IMR-90 (cell line): Measurements from ENCODE around the gene KLF1. TPM values are rescaled to one million over a fixed set of nuclear protein-coding genes. Genes with fewer than 3 reads are reported as not detected.
A peak's percentile ranks its signal among the peaks of the same experiment; 100 is the strongest.
"Not testable (repeated sequence)": the region's sequence is repeated elsewhere in the genome, so short reads cannot be mapped to it uniquely, and the experiment has no call there.

Experiments used
- ATAC-seq: fragments of 200-7000 bp; cut with Tn5 transposase; 2 replicates; pipeline ENCODE4 v1.9.1; 2020; ENCODE audit warnings: low read depth, mild to moderate bottlenecking, moderate library complexity
- BruUV-seq: library from RNA; stranded (reverse); fragments of 400-500 nt; replicated peaks from 2 replicates; lab custom pipeline; 2021; lab: Mats Ljungman, UMichigan
- CTCF ChIA-PET: fragments of 300-600 bp; formaldehyde crosslinking; extraction: SDS; loops from one replicate; lab custom pipeline; 2021; ENCODE audit warnings: antibody characterized with exemption; lab: Yijun Ruan, JAX
- POLR2A ChIA-PET: fragments of 300-600 bp; sonication (Branson Sonifier 250); formaldehyde crosslinking; loops from one replicate; lab custom pipeline; 2022; ENCODE audit warnings: antibody characterized with exemption; ENCODE audit not compliant: unreplicated experiment; lab: Charles Lee
- DNase-seq: peaks from one replicate; pipeline ENCODE4 v3.0.0; 2013
- H2AFZ ChIP-seq: replicated peaks from 2 replicates; pipeline ENCODE3; 2013; ENCODE audit warnings: low read length, mild to moderate bottlenecking; ENCODE audit not compliant: poor library complexity
- H2AK5ac ChIP-seq: 2 replicates; pipeline ENCODE4 v1.6.1; 2013; ENCODE audit warnings: low read depth, low read length, inconsistent platforms
- H2AK9ac ChIP-seq: replicated peaks from 2 replicates; pipeline ENCODE3; 2013; ENCODE audit warnings: mild to moderate bottlenecking, low read depth, low read length, moderate library complexity; ENCODE audit not compliant: poor library complexity
- H2BK120ac ChIP-seq: 2 replicates; pipeline ENCODE4 v1.6.1; 2013; ENCODE audit warnings: low read depth, low read length, inconsistent platforms
- H2BK15ac ChIP-seq: 3 replicates; pipeline ENCODE4 v1.6.1; 2013; ENCODE audit warnings: low read depth, low read length, inconsistent platforms
- H2BK20ac ChIP-seq: 2 replicates; pipeline ENCODE4 v1.6.1; 2013; ENCODE audit warnings: low read depth, mild to moderate bottlenecking, inconsistent platforms, low read length, moderate library complexity
- H2BK5ac ChIP-seq: 2 replicates; pipeline ENCODE4 v1.6.1; 2013; ENCODE audit warnings: mild to moderate bottlenecking, low read depth, low read length, inconsistent platforms; ENCODE audit not compliant: poor library complexity, severe bottlenecking
- H3K14ac ChIP-seq: replicated peaks from 2 replicates; pipeline ENCODE4 v1.6.1; 2013; ENCODE audit warnings: low read depth, low read length, inconsistent platforms
- H3K18ac ChIP-seq: 2 replicates; pipeline ENCODE4 v1.6.1; 2013; ENCODE audit warnings: low read depth, low read length, control low read depth
- H3K23ac ChIP-seq: 2 replicates; pipeline ENCODE4 v1.6.1; 2013; ENCODE audit warnings: low read depth, low read length, inconsistent platforms
- H3K27ac ChIP-seq: 2 replicates; pipeline ENCODE4 v1.5.1; 2013; ENCODE audit warnings: mild to moderate bottlenecking, control low read depth, low read length; ENCODE audit not compliant: insufficient read depth
- H3K27me3 ChIP-seq: 2 replicates; pipeline ENCODE4 v1.6.1; 2013; ENCODE audit warnings: low read length; ENCODE audit not compliant: control insufficient read depth, insufficient read depth
- H3K36me3 ChIP-seq: 2 replicates; pipeline ENCODE4 v1.6.1; 2013; ENCODE audit warnings: low read length, mixed read lengths; ENCODE audit not compliant: control insufficient read depth, insufficient read depth
- H3K4ac ChIP-seq: 2 replicates; pipeline ENCODE4 v1.6.1; 2013; ENCODE audit warnings: low read depth, low read length, inconsistent platforms
- H3K4me1 ChIP-seq: 2 replicates; pipeline ENCODE4 v1.6.1; 2013; ENCODE audit warnings: low read length, mixed read lengths; ENCODE audit not compliant: control insufficient read depth, insufficient read depth
- H3K4me2 ChIP-seq: 2 replicates; pipeline ENCODE4 v1.6.1; 2013; ENCODE audit warnings: low read depth, mild to moderate bottlenecking, control low read depth, low read length, moderate library complexity
- H3K4me3 ChIP-seq: 2 replicates; pipeline ENCODE4 v1.5.1; 2013; ENCODE audit warnings: low read depth, mild to moderate bottlenecking, control low read depth, low read length, moderate library complexity; ENCODE audit not compliant: insufficient read depth
- H3K56ac ChIP-seq: 2 replicates; pipeline ENCODE4 v1.6.1; 2013; ENCODE audit warnings: low read length, inconsistent platforms; ENCODE audit not compliant: insufficient read depth; ENCODE audit errors: extremely low read depth
- H3K79me1 ChIP-seq, 2 experiments: 2 replicates each; pipeline ENCODE4 v1.6.1; 2013; ENCODE audit warnings: low read length in 2 of 2, inconsistent platforms in 1 of 2, low read depth in 1 of 2
- H3K9ac ChIP-seq: 2 replicates; pipeline ENCODE4 v1.6.1; 2013; ENCODE audit warnings: low read depth, low read length, control low read depth
- H3K9me1 ChIP-seq: 2 replicates; pipeline ENCODE4 v1.6.1; 2013; ENCODE audit warnings: low read length, inconsistent platforms; ENCODE audit not compliant: insufficient read depth
- H3K9me3 ChIP-seq: 2 replicates; pipeline ENCODE4 v1.6.1; 2013; ENCODE audit warnings: low read length; ENCODE audit not compliant: control insufficient read depth, insufficient read depth
- H4K20me1 ChIP-seq: 2 replicates; pipeline ENCODE4 v1.6.1; 2013; ENCODE audit warnings: low read length, inconsistent platforms; ENCODE audit not compliant: insufficient read depth
- H4K5ac ChIP-seq: 2 replicates; pipeline ENCODE4 v1.6.1; 2013; ENCODE audit warnings: mild to moderate bottlenecking, low read depth, low read length, control low read depth
- H4K8ac ChIP-seq, 2 experiments: 2 replicates each; pipeline ENCODE4 v1.6.1; 2013; ENCODE audit warnings: low read depth in 2 of 2, low read length in 2 of 2, control low read depth in 1 of 2, inconsistent platforms in 1 of 2
- H4K91ac ChIP-seq: 2 replicates; pipeline ENCODE4 v1.6.1; 2013; ENCODE audit warnings: low read depth, low read length, inconsistent platforms; ENCODE audit not compliant: insufficient read depth
- MAFK ChIP-seq: IDR thresholded peaks from 2 replicates; pipeline ENCODE4 v1.6.1; 2012; ENCODE audit warnings: low read depth, low read length, improper control_type of control experiment
- WGBS, 2 experiments: methylation state at CpG; one replicate each; pipeline versions ENCODE4 v1.1.5 to v1.1.7; 2013; ENCODE audit warnings: missing lambda C conversion rate in 2 of 2; ENCODE audit not compliant: insufficient read length in 1 of 2; ENCODE audit errors: extremely low coverage in 2 of 2; 5-methylcytosine and 5-hydroxymethylcytosine counted together
- dilution Hi-C: fragments of 300-500 bp; cut with HindIII; formaldehyde crosslinking; loops from one replicate; pipeline ENCODE4 v1.14.3; 2018; ENCODE audit warnings: low sequenced_read_pairs; ENCODE audit not compliant: unreplicated experiment
- in situ Hi-C: fragments of 300-500 bp; cut with MboI; formaldehyde crosslinking; loops from 3 replicates; pipeline ENCODE4 v1.14.3; 2019; ENCODE audit warnings: low sequenced_read_pairs, inconsistent platforms, mixed read lengths
- intact Hi-C: fragments of 100-400 bp; cut with micrococcal nuclease; formaldehyde crosslinking; loops from 2 replicates; pipeline ENCODE4 v1.10.0; 2022
- polyA plus RNA-seq, 3 experiments: library from polyadenylated mRNA; depleted of rRNA; stranded (reverse); fragments of >200 nt; gene quantifications; 2 replicates each; pipeline ENCODE4 v1.2.3, GENCODE V29; 2012; ENCODE audit warnings: low replicate concordance in 1 of 3
- total RNA-seq: library from RNA; depleted of rRNA; stranded (reverse); fragments of >200 nt; gene quantifications from 2 replicates; pipeline ENCODE4 v1.2.3, GENCODE V29; 2012

Gene KLF1
- total and polyA plus RNA-seq, 2 of the 4 experiments (the other 2 are of a cell fraction) = not detected

GRCh38 chr19:12915860-12916259 is 28.9 kb upstream of the KLF1 start:
- H2BK5ac ChIP-seq, H3K23ac ChIP-seq, H3K9ac ChIP-seq, in situ Hi-C loops, H3K14ac ChIP-seq, H2BK15ac ChIP-seq, ATAC-seq, POLR2A ChIA-PET, H2AK5ac ChIP-seq, BruUV-seq, H3K9me3 ChIP-seq, intact Hi-C loops, H2BK20ac ChIP-seq, H4K5ac ChIP-seq, H2AK9ac ChIP-seq, H4K20me1 ChIP-seq, H3K4me2 ChIP-seq, H3K9me1 ChIP-seq, H2BK120ac ChIP-seq, H3K36me3 ChIP-seq, H2AFZ ChIP-seq, DNase-seq, H4K8ac ChIP-seq, H4K91ac ChIP-seq, H3K4me3 ChIP-seq, H3K79me1 ChIP-seq, H3K4me1 ChIP-seq, H3K18ac ChIP-seq, H3K56ac ChIP-seq, H3K4ac ChIP-seq, dilution Hi-C loops, H3K27ac ChIP-seq, H3K27me3 ChIP-seq: not testable (repeated sequence)
- CTCF ChIA-PET = interaction anchor here (0.6 kb wide), 1 partner anchor 26 kb away, joined by 3 read pairs; no protein-coding TSS in a partner anchor
- TF ChIP-seq MAFK = peak; percentile 27; the same call in 1 of the 2 replicates
- 70% methylated on average over 2 of the region's 4 CpGs; no CpG with 5 or more reads in 1 of the 2 experiments for WGBS, 2 experiments
